ENCODE measurements around the gene TSPAN31.
A peak's percentile ranks its signal among the peaks of the same experiment; 100 is the strongest.

TSPAN31 gene

GRCh38 chr12:57750561-57751431, 6.0 kb downstream of the TSPAN31 start:
- Histone ChIP-seq H3K27ac (ENCODE audit: low read length) (peak overlapping the region; percentile 90), H3K4me3 (ENCODE audit: low read depth in 1 of 2, low read length in 2 of 2) (peak overlapping the region; percentile 83 to 91), H3K4me1 (ENCODE audit: control insufficient read depth in 1 of 2, insufficient read depth in 2 of 2, low read length in 2 of 2) (peaks cover 21 to 29% of the 10 kb centered on the region in 2 donors), H3K36me3 (ENCODE audit: control insufficient read depth in 1 of 2, insufficient read depth in 2 of 2, low read length in 2 of 2) (peaks cover 19 to 39% of the 10 kb centered on the region in 2 donors), H3K9me3 (ENCODE audit: control insufficient read depth in 1 of 2, low read length in 2 of 2) (no peaks in the 10 kb centered on the region), H3K27me3 (ENCODE audit: low read depth, low read length) (no peaks in the 10 kb centered on the region)

- Histone ChIP-seq H3K4me3 (ENCODE audit: low read depth in 1 of 2, low read length in 2 of 2) (peak overlapping the region; percentile 83 to 91), H3K4me1 (ENCODE audit: control insufficient read depth in 1 of 2, insufficient read depth in 2 of 2, low read length in 2 of 2) (peaks cover 16 to 32% of the 10 kb centered on the region in 2 donors), H3K9me3 (ENCODE audit: control insufficient read depth in 1 of 2, low read length in 2 of 2) (no peaks in the 10 kb centered on the region), H3K27me3 (ENCODE audit: low read depth, low read length) (no peaks in the 10 kb centered on the region), H3K36me3 (ENCODE audit: control insufficient read depth in 1 of 2, insufficient read depth in 2 of 2, low read length in 2 of 2) (peaks cover 19 to 38% of the 10 kb centered on the region in 2 donors), H3K27ac (ENCODE audit: low read length) (peak overlapping the region; percentile 90)
Measured at GRCh38 chr12:57751432-57751787, 6.6 kb downstream of the TSPAN31 start.

- Histone ChIP-seq H3K36me3 (ENCODE audit: control insufficient read depth in 1 of 2, insufficient read depth in 2 of 2, low read length in 2 of 2) (peaks cover 12 to 32% of the 10 kb centered on the region in 2 donors), H3K4me3 (ENCODE audit: low read depth in 1 of 2, low read length in 2 of 2) (peak within 1 kb of the TSS; percentile 83 to 91), H3K27ac (ENCODE audit: low read length) (peak within 1 kb of the TSS; percentile 90), H3K27me3 (ENCODE audit: low read depth, low read length) (no peaks in the 10 kb centered on the region), H3K4me1 (ENCODE audit: control insufficient read depth in 1 of 2, insufficient read depth in 2 of 2, low read length in 2 of 2) (peaks cover 16 to 38% of the 10 kb centered on the region in 2 donors), H3K9me3 (ENCODE audit: control insufficient read depth in 1 of 2, low read length in 2 of 2) (no peaks in the 10 kb centered on the region)
Measured at GRCh38 chr12:57751788-57752667, 7.2 kb downstream of the TSPAN31 start, which contains the start of gene CDK4. CDK4 (minus strand) TSS chr12:57752310; CDS start chr12:57751717, 593 bp downstream.

- Histone ChIP-seq H3K4me1 (ENCODE audit: control insufficient read depth in 1 of 2, insufficient read depth in 2 of 2, low read length in 2 of 2) (peaks cover 16 to 38% of the 10 kb centered on the region in 2 donors), H3K9me3 (ENCODE audit: control insufficient read depth in 1 of 2, low read length in 2 of 2) (no peaks in the 10 kb centered on the region), H3K36me3 (ENCODE audit: control insufficient read depth in 1 of 2, insufficient read depth in 2 of 2, low read length in 2 of 2) (peaks cover 8 to 30% of the 10 kb centered on the region in 2 donors), H3K27ac (ENCODE audit: low read length) (peak overlapping the region; percentile 53), H3K4me3 (ENCODE audit: low read depth in 1 of 2, low read length in 2 of 2) (peak overlapping the region; percentile 43 to 83), H3K27me3 (ENCODE audit: low read depth, low read length) (no peaks in the 10 kb centered on the region)
Measured at GRCh38 chr12:57752668-57753000, 7.8 kb downstream of the TSPAN31 start.

GRCh38 chr12:57753756-57754337, 9.0 kb downstream of the TSPAN31 start:
- H3K27me3 ChIP-seq (ENCODE audit: low read depth, low read length): no peaks in the 10 kb centered on the region
- H3K36me3 ChIP-seq (ENCODE audit: control insufficient read depth in 1 of 2, insufficient read depth in 2 of 2, low read length in 2 of 2): peaks cover 16 to 31% of the 10 kb centered on the region in 2 donors
- peak overlapping the region in 1 of 2 donors; percentile 72 for H3K4me3 ChIP-seq (ENCODE audit: low read depth in 1 of 2, low read length in 2 of 2)
- H3K27ac ChIP-seq (ENCODE audit: low read length): no peak overlapping the region
- peaks cover 16 to 38% of the 10 kb centered on the region in 2 donors for H3K4me1 ChIP-seq (ENCODE audit: control insufficient read depth in 1 of 2, insufficient read depth in 2 of 2, low read length in 2 of 2)
- no peaks in the 10 kb centered on the region for H3K9me3 ChIP-seq (ENCODE audit: control insufficient read depth in 1 of 2, low read length in 2 of 2)

GRCh38 chr12:57754411-57755193, 9.8 kb downstream of the TSPAN31 start, which contains the start of gene MARCHF9:
MARCHF9 (plus strand) TSS chr12:57755103; CDS start chr12:57755529, 426 bp downstream.
- Histone ChIP-seq H3K4me3 (ENCODE audit: low read depth in 1 of 2, low read length in 2 of 2) (peak within 1 kb of the TSS; percentile 63 to 72), H3K36me3 (ENCODE audit: control insufficient read depth in 1 of 2, insufficient read depth in 2 of 2, low read length in 2 of 2) (peaks cover 10 to 31% of the 10 kb centered on the region in 2 donors), H3K4me1 (ENCODE audit: control insufficient read depth in 1 of 2, insufficient read depth in 2 of 2, low read length in 2 of 2) (peaks cover 16 to 38% of the 10 kb centered on the region in 2 donors), H3K27ac (ENCODE audit: low read length) (no peak within 1 kb of the TSS), H3K27me3 (ENCODE audit: low read depth, low read length) (no peaks in the 10 kb centered on the region), H3K9me3 (ENCODE audit: control insufficient read depth in 1 of 2, low read length in 2 of 2) (no peaks in the 10 kb centered on the region)

GRCh38 chr12:57755194-57755453, 10.3 kb downstream of the TSPAN31 start:
- no peak overlapping the region for H3K27ac ChIP-seq (ENCODE audit: low read length)
- H3K4me1 ChIP-seq (ENCODE audit: control insufficient read depth in 1 of 2, insufficient read depth in 2 of 2, low read length in 2 of 2): peaks cover 16 to 38% of the 10 kb centered on the region in 2 donors
- peaks cover 10 to 30% of the 10 kb centered on the region in 2 donors for H3K36me3 ChIP-seq (ENCODE audit: control insufficient read depth in 1 of 2, insufficient read depth in 2 of 2, low read length in 2 of 2)
- H3K4me3 ChIP-seq (ENCODE audit: low read depth in 1 of 2, low read length in 2 of 2): peak overlapping the region in 1 of 2 donors; percentile 72
- H3K9me3 ChIP-seq (ENCODE audit: control insufficient read depth in 1 of 2, low read length in 2 of 2): no peaks in the 10 kb centered on the region
- H3K27me3 ChIP-seq (ENCODE audit: low read depth, low read length): no peaks in the 10 kb centered on the region

GRCh38 chr12:57755454-57756372, 10.9 kb downstream of the TSPAN31 start:
- no peaks in the 10 kb centered on the region for H3K9me3 ChIP-seq (ENCODE audit: control insufficient read depth in 1 of 2, low read length in 2 of 2)
- no peak overlapping the region for H3K27ac ChIP-seq (ENCODE audit: low read length)
- peak overlapping the region; percentile 60 to 72 for H3K4me3 ChIP-seq (ENCODE audit: low read depth in 1 of 2, low read length in 2 of 2)
- peaks cover 16 to 35% of the 10 kb centered on the region in 2 donors for H3K4me1 ChIP-seq (ENCODE audit: control insufficient read depth in 1 of 2, insufficient read depth in 2 of 2, low read length in 2 of 2)
- no peaks in the 10 kb centered on the region for H3K27me3 ChIP-seq (ENCODE audit: low read depth, low read length)
- peaks cover 10 to 24% of the 10 kb centered on the region in 2 donors for H3K36me3 ChIP-seq (ENCODE audit: control insufficient read depth in 1 of 2, insufficient read depth in 2 of 2, low read length in 2 of 2)

GRCh38 chr12:57756406-57757341, 11.8 kb downstream of the TSPAN31 start:
- no peak overlapping the region for H3K27ac ChIP-seq (ENCODE audit: low read length)
- H3K4me1 ChIP-seq (ENCODE audit: control insufficient read depth in 1 of 2, insufficient read depth in 2 of 2, low read length in 2 of 2): peaks cover 9 to 26% of the 10 kb centered on the region in 2 donors
- no peaks in the 10 kb centered on the region for H3K9me3 ChIP-seq (ENCODE audit: control insufficient read depth in 1 of 2, low read length in 2 of 2)
- no peaks in the 10 kb centered on the region for H3K27me3 ChIP-seq (ENCODE audit: low read depth, low read length)
- peaks cover 10 to 23% of the 10 kb centered on the region in 2 donors for H3K36me3 ChIP-seq (ENCODE audit: control insufficient read depth in 1 of 2, insufficient read depth in 2 of 2, low read length in 2 of 2)
- peak overlapping the region in 1 of 2 donors; percentile 60 for H3K4me3 ChIP-seq (ENCODE audit: low read depth in 1 of 2, low read length in 2 of 2)
